HCT116 (cell line): ENCODE results near the gene TSPAN8. TPM values are rescaled to one million over a fixed set of nuclear protein-coding genes. Genes with fewer than 3 reads are reported as not detected.

Experiments used
- ATAC-seq: fragments of 200-7000 bp; cut with Tn5 transposase; 2 replicates; pipeline ENCODE4 v1.9.1; 2020; ENCODE audit warnings: mild to moderate bottlenecking, moderate library complexity
- BruUV-seq: library from RNA; stranded (reverse); fragments of 400-500 nt; replicated peaks from 2 replicates; lab custom pipeline; 2021; lab: Mats Ljungman, UMichigan
- CTCF ChIA-PET: fragments of 300-600 bp; sonication (Branson Sonifier 250); formaldehyde crosslinking; loops from one replicate; lab custom pipeline; 2021; ENCODE audit warnings: antibody characterized with exemption; lab: Charles Lee
- POLR2A ChIA-PET: fragments of 300-600, 350-600 bp; sonication (Branson Sonifier 250); formaldehyde crosslinking; loops from one replicate; lab custom pipeline; 2021; ENCODE audit warnings: antibody characterized with exemption; lab: Charles Lee
- RAD21 ChIA-PET, 2 experiments: fragments of 300-600 bp; sonication (Branson Sonifier 250); formaldehyde crosslinking; loops; one replicate each; lab custom pipeline; 2023; ENCODE audit warnings: low total read pairs in 2 of 2; ENCODE audit not compliant: uncharacterized antibody in 2 of 2, unreplicated experiment in 2 of 2, low non-redundant PET in 1 of 2; lab: Charles Lee
- DNase-seq: peaks from one replicate; pipeline ENCODE4 v3.0.0-alpha.2; 2010; ENCODE audit warnings: low read depth, low spot score
- H2AFZ ChIP-seq: fragments of 200-600 bp; shearing (Covaris generic), sonication (generic); 2 replicates; pipeline ENCODE4 v1.6.1; 2017; ENCODE audit warnings: low read depth, mixed run types, mixed read lengths, antibody characterized with exemption, low read length; ENCODE audit not compliant: poor library complexity, severe bottlenecking
- H3K27ac ChIP-seq: 2 replicates; pipeline ENCODE4 v1.5.1; 2012; ENCODE audit warnings: low read depth, low read length
- H3K27me3 ChIP-seq: fragments of 200-600 bp; sonication (generic); 2 replicates; pipeline ENCODE4 v1.6.1; 2016; ENCODE audit warnings: mixed run types, low read length, mixed read lengths; ENCODE audit not compliant: insufficient read depth
- H3K36me3 ChIP-seq, 2 experiments: fragments of 200-500 bp in 1 of 2; fragments of 200-600 bp in 1 of 2; sonication (Bioruptor generic) in 1 of 2; sonication (generic) in 1 of 2; 2 replicates each; pipeline versions ENCODE4 v1.5.1 to v1.6.1; 2014 to 2016; ENCODE audit warnings: low read length in 2 of 2, inconsistent platforms in 1 of 2, mixed read lengths in 1 of 2, mixed run types in 1 of 2; ENCODE audit not compliant: insufficient read depth in 2 of 2, control insufficient read depth in 1 of 2
- H3K4me1 ChIP-seq, 2 experiments: fragments of 200-600 bp in 1 of 2; sonication (generic) in 1 of 2; 2 replicates each; pipeline versions ENCODE4 v1.5.1 to v1.6.1; 2012 to 2017; ENCODE audit warnings: low read length in 2 of 2, inconsistent platforms in 1 of 2, mild to moderate bottlenecking in 1 of 2, mixed read lengths in 1 of 2, mixed run types in 1 of 2, moderate library complexity in 1 of 2; ENCODE audit not compliant: insufficient read depth in 2 of 2, control insufficient read depth in 1 of 2
- H3K4me2 ChIP-seq: fragments of 200-600 bp; sonication (generic); 2 replicates; pipeline ENCODE4 v1.6.1; 2017; ENCODE audit warnings: mixed run types, low read length, mixed read lengths
- H3K4me3 ChIP-seq, 2 experiments: fragments of 200-600 bp in 1 of 2; sonication (generic) in 1 of 2; replicated peaks in 1 of 2; 2 replicates each; pipeline ENCODE4 v1.5.1; 2011 to 2016; ENCODE audit warnings: low read length in 2 of 2, control low read depth in 1 of 2, low read depth in 1 of 2, mild to moderate bottlenecking in 1 of 2, mixed read lengths in 1 of 2, mixed run types in 1 of 2
- H3K79me2 ChIP-seq: fragments of 200-600 bp; sonication (generic); 2 replicates; pipeline ENCODE4 v1.6.1; 2017; ENCODE audit warnings: mild to moderate bottlenecking, mixed run types, low read length, moderate library complexity, mixed read lengths; ENCODE audit not compliant: insufficient read depth
- H3K9ac ChIP-seq: fragments of 200-600 bp; sonication (generic); 2 replicates; pipeline ENCODE4 v1.6.1; 2016; ENCODE audit warnings: low read length, mixed read lengths
- H3K9me2 ChIP-seq: fragments of 200-600 bp; sonication (generic), shearing (Covaris generic); 2 replicates; pipeline ENCODE4 v1.6.1; 2017; ENCODE audit warnings: mixed run types, mild to moderate bottlenecking, moderate library complexity; ENCODE audit not compliant: insufficient read depth
- H3K9me3 ChIP-seq, 2 experiments: fragments of 200-500 bp in 1 of 2; fragments of 200-600 bp in 1 of 2; sonication (Bioruptor generic) in 1 of 2; sonication (generic) in 1 of 2; 2 replicates each; pipeline ENCODE4 v1.6.1; 2014 to 2017; ENCODE audit warnings: low read length in 2 of 2, mixed read lengths in 2 of 2, inconsistent platforms in 1 of 2, low read depth in 1 of 2, mild to moderate bottlenecking in 1 of 2, mixed run types in 1 of 2, moderate library complexity in 1 of 2; ENCODE audit not compliant: control insufficient read depth in 1 of 2, insufficient read depth in 1 of 2
- H4K20me1 ChIP-seq: fragments of 200-600 bp; sonication (generic), shearing (Covaris generic); 2 replicates; pipeline ENCODE4 v1.6.1; 2017; ENCODE audit warnings: mixed run types, mild to moderate bottlenecking, moderate library complexity; ENCODE audit not compliant: insufficient read depth
- CTCF ChIP-seq, 3 experiments: fragments of 200-600 bp in 1 of 3; sonication (generic) in 1 of 3; IDR thresholded peaks in 2 of 3; conservative IDR thresholded peaks in 1 of 3; 2 replicates each; pipeline ENCODE4 v1.5.1; 2012 to 2017; ENCODE audit warnings: low read depth in 2 of 3, low read length in 2 of 3, antibody characterized with exemption in 1 of 3, borderline replicate concordance in 1 of 3, control low read depth in 1 of 3, mild to moderate bottlenecking in 1 of 3, mixed read lengths in 1 of 3, mixed run types in 1 of 3, moderate library complexity in 1 of 3; ENCODE audit not compliant: insufficient read depth in 1 of 3
- ELF1 ChIP-seq: IDR thresholded peaks from 2 replicates; pipeline ENCODE4 v1.6.1; 2012; ENCODE audit warnings: low read depth, borderline replicate concordance
- EZH2 ChIP-seq: fragments of 200-600 bp; sonication (generic); IDR thresholded peaks from 2 replicates; pipeline ENCODE4 v1.6.1; 2017; ENCODE audit warnings: antibody characterized with exemption, mixed run types
- EZH2phosphoT487 ChIP-seq: fragments of 200-600 bp; IDR thresholded peaks from 2 replicates; pipeline ENCODE4 v1.6.1; 2018; ENCODE audit warnings: antibody characterized with exemption, borderline replicate concordance
- POLR2A ChIP-seq: IDR thresholded peaks from 2 replicates; pipeline ENCODE4 v1.7.0; 2011; ENCODE audit warnings: borderline replicate concordance; ENCODE audit not compliant: insufficient read depth, insufficient read length; ENCODE audit errors: extremely low read depth
- POLR2AphosphoS5 ChIP-seq: IDR thresholded peaks from 2 replicates; pipeline ENCODE4 v1.6.1; 2011; ENCODE audit warnings: mild to moderate bottlenecking, low read depth, low read length, moderate library complexity
- SIN3A ChIP-seq: IDR thresholded peaks from 2 replicates; pipeline ENCODE4 v1.6.1; 2012; ENCODE audit warnings: low read depth
- ZNF274 ChIP-seq: fragments of 200-500 bp; sonication (Bioruptor generic); IDR thresholded peaks from 2 replicates; pipeline ENCODE4 v1.6.1; 2014; ENCODE audit warnings: mild to moderate bottlenecking, low read depth, low read length, inconsistent platforms
- intact Hi-C: fragments of 100-400 bp; cut with micrococcal nuclease; formaldehyde crosslinking; loops from 2 replicates; pipeline ENCODE4 v1.10.0; 2022
- total RNA-seq: library from RNA; stranded (reverse); gene quantifications from one replicate; pipeline ENCODE4 v1.2.1, GENCODE V29; 2021; ENCODE audit not compliant: unreplicated experiment
- TF ChIP-seq, protein P1 (sequence below): IDR thresholded peaks from 2 replicates; pipeline ENCODE4 v1.6.1; 2012

TSPAN8 gene
- total RNA-seq, 1 experiment from 2014 or later = 0.76 TPM

DNA sequence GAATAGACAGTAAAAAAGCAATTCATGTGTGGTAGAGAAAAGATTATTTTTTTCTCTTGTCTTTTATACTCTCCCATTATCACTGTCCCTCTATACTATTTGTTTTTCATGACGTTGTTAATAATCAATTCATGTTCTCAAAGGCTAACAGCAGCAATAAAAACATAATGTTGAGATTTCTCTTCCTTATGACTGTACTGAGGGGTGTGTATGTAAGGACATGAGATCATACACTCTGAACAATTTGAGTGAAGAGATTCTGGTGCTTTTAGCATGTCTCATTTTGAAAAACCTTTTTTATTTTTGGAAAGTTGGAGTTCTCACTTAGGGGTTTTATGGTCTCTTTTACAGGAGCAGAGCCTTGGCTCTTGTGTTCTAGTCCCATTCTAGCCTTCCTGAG, 3.8 kb upstream of the TSPAN8 start:
- BruUV-seq = no TSS peak
- RAD21 ChIA-PET = no interaction called here

More for the DNA sequence above, 3.8 kb upstream of the TSPAN8 start:
- TF ChIP-seq POLR2A = no peak
- TF ChIP-seq SIN3A = no peak
- TF ChIP-seq EZH2phosphoT487 = no peak
- TF ChIP-seq ZNF274 = no peak
- TF ChIP-seq, protein P1, sequence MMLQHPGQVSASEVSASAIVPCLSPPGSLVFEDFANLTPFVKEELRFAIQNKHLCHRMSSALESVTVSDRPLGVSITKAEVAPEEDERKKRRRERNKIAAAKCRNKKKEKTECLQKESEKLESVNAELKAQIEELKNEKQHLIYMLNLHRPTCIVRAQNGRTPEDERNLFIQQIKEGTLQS = no peak
- TF ChIP-seq ELF1 = no peak
- no peak for TF ChIP-seq POLR2AphosphoS5
- TF ChIP-seq EZH2 = no peak
- TF ChIP-seq CTCF (IDR thresholded peaks at IDR 0.05 in 2 of 3, conservative IDR thresholded peaks at IDR 0.05 in 1 of 3; ENCODE audit: borderline replicate concordance in 1 of 3, insufficient read depth in 1 of 3, low read depth in 2 of 3, low read length in 2 of 3) = no peak
- no peaks in the 10 kb centered on the region for H3K27me3 ChIP-seq
- H3K4me1 ChIP-seq = no peaks in the 10 kb centered on the region
- intact Hi-C loops = no loop called here
- no peak for ATAC-seq
- H3K36me3 ChIP-seq = no peaks in the 10 kb centered on the region
- no peaks in the 10 kb centered on the region for H3K9me3 ChIP-seq
- no peak for DNase-seq
- H3K27ac ChIP-seq = no peak overlapping the region
- ChIA-PET POLR2A (no interaction called here), CTCF (no interaction called here)
- no peak overlapping the region for H2AFZ ChIP-seq
- no peak overlapping the region for H3K4me3 ChIP-seq
- no peak overlapping the region for H3K9ac ChIP-seq
- H4K20me1 ChIP-seq = no peaks in the 10 kb centered on the region
- no peak overlapping the region for H3K4me2 ChIP-seq
- H3K9me2 ChIP-seq = no peaks in the 10 kb centered on the region
- no peaks in the 10 kb centered on the region for H3K79me2 ChIP-seq
